HEK293 (cell line): ENCODE data around the gene TMOD1.

Experiments
- CTCF ChIA-PET: fragments of 350-600 bp; formaldehyde crosslinking; extraction: SDS; loops from one replicate; lab custom pipeline; 2021; ENCODE audit warnings: antibody characterized with exemption; lab: Yijun Ruan, JAX
- POLR2A ChIA-PET: fragments of 300-600 bp; formaldehyde crosslinking; extraction: SDS; loops from one replicate; lab custom pipeline; 2020; ENCODE audit warnings: antibody characterized with exemption, inconsistent platforms; lab: Yijun Ruan, JAX
- H3K27ac ChIP-seq: fragments of 200-500 bp; sonication (Bioruptor generic); 2 replicates; pipeline ENCODE4 v1.5.1; 2014; ENCODE audit warnings: low read depth, low read length, control low read depth, inconsistent platforms; ENCODE audit errors: extremely low read depth
- H3K36me3 ChIP-seq, 2 experiments: fragments of 200-500 bp in 1 of 2; sonication (Bioruptor generic) in 1 of 2; 1 replicate in 1 of 2; 2 replicates in 1 of 2; pipeline ENCODE4 v1.5.1; 2014 to 2017; ENCODE audit warnings: inconsistent platforms in 2 of 2, low read length in 2 of 2; ENCODE audit not compliant: control insufficient read depth in 2 of 2, insufficient read depth in 1 of 2
- H3K4me1 ChIP-seq: fragments of 200-500 bp; sonication (Bioruptor generic); 2 replicates; pipeline ENCODE4 v1.5.1; 2014; ENCODE audit warnings: mild to moderate bottlenecking, low read length, inconsistent platforms; ENCODE audit not compliant: control insufficient read depth, insufficient read depth
- H3K4me3 ChIP-seq: 2 replicates; pipeline ENCODE4 v1.5.1; 2011; ENCODE audit warnings: low read depth, mild to moderate bottlenecking, control low read depth, low read length, moderate library complexity
- H3K9me3 ChIP-seq: fragments of 200-500 bp; sonication (Bioruptor generic); 2 replicates; pipeline ENCODE4 v1.5.1; 2014; ENCODE audit warnings: low read depth, low read length, inconsistent platforms; ENCODE audit not compliant: control insufficient read depth, insufficient read depth
- GLIS2 ChIP-seq: fragments of 450-650 bp; formaldehyde crosslinking; IDR thresholded peaks from 2 replicates; pipeline ENCODE4 v1.5.1; 2016; ENCODE audit warnings: missing biosample characterization, missing genetic modification characterization
- MZF1 ChIP-seq: fragments of 450-650 bp; formaldehyde crosslinking; IDR thresholded peaks from 2 replicates; pipeline ENCODE4 v1.5.1; 2017; ENCODE audit warnings: missing biosample characterization, missing genetic modification characterization, borderline replicate concordance
- SETDB1 ChIP-seq: IDR thresholded peaks from one replicate; pipeline ENCODE4 v1.6.1; 2017; ENCODE audit warnings: mild to moderate bottlenecking, low read length, moderate library complexity, mixed read lengths; ENCODE audit not compliant: insufficient read length
- SP2 ChIP-seq: fragments of 450-650 bp; formaldehyde crosslinking; IDR thresholded peaks from 2 replicates; pipeline ENCODE4 v1.5.1; 2016; ENCODE audit warnings: missing biosample characterization, missing genetic modification characterization
- SP3 ChIP-seq: fragments of 450-650 bp; formaldehyde crosslinking; IDR thresholded peaks from 2 replicates; pipeline ENCODE4 v1.5.1; 2016; ENCODE audit warnings: missing biosample characterization, missing genetic modification characterization
- ZNF175 ChIP-seq: fragments of 450-650 bp; formaldehyde crosslinking; IDR thresholded peaks from 2 replicates; pipeline ENCODE4 v1.5.1; 2016; ENCODE audit warnings: missing biosample characterization, missing genetic modification characterization
- ZNF2 ChIP-seq: fragments of 450-650 bp; formaldehyde crosslinking; IDR thresholded peaks from 2 replicates; pipeline ENCODE4 v1.5.1; 2016; ENCODE audit warnings: missing biosample characterization, missing genetic modification characterization
- ZNF248 ChIP-seq: fragments of 450-650 bp; formaldehyde crosslinking; IDR thresholded peaks from 2 replicates; pipeline ENCODE4 v1.5.1; 2017; ENCODE audit warnings: missing biosample characterization, missing genetic modification characterization
- ZNF423 ChIP-seq: fragments of 450-650 bp; formaldehyde crosslinking; IDR thresholded peaks from 2 replicates; pipeline ENCODE4 v1.5.1; 2016; ENCODE audit warnings: missing biosample characterization, missing genetic modification characterization
- ZXDB ChIP-seq: fragments of 450-650 bp; formaldehyde crosslinking; IDR thresholded peaks from 2 replicates; pipeline ENCODE4 v1.5.1; 2016; ENCODE audit warnings: missing biosample characterization, missing genetic modification characterization
- TF ChIP-seq, protein P1 (sequence below): fragments of 450-650 bp; formaldehyde crosslinking; IDR thresholded peaks from 2 replicates; pipeline ENCODE4 v1.5.1; 2016; ENCODE audit warnings: missing biosample characterization, missing genetic modification characterization
- TF ChIP-seq, protein P2 (sequence below): fragments of 450-650 bp; formaldehyde crosslinking; IDR thresholded peaks from 2 replicates; pipeline ENCODE4 v1.5.1; 2017; ENCODE audit warnings: missing biosample characterization, missing genetic modification characterization
- TF ChIP-seq, protein P3 (sequence below): fragments of 450-650 bp; formaldehyde crosslinking; IDR thresholded peaks from 2 replicates; pipeline ENCODE4 v1.5.1; 2016; ENCODE audit warnings: missing biosample characterization, missing genetic modification characterization, borderline replicate concordance
- TF ChIP-seq, protein P4 (sequence below): fragments of 450-650 bp; formaldehyde crosslinking; IDR thresholded peaks from 2 replicates; pipeline ENCODE4 v1.5.1; 2016; ENCODE audit warnings: missing biosample characterization, missing genetic modification characterization
- TF ChIP-seq, protein P5 (sequence below): fragments of 450-650 bp; IDR thresholded peaks from 2 replicates; pipeline ENCODE4 v1.5.1; 2018; ENCODE audit warnings: missing biosample characterization, mild to moderate bottlenecking, missing genetic modification characterization
- TF ChIP-seq, protein P6 (sequence below): fragments of 450-650 bp; formaldehyde crosslinking; IDR thresholded peaks from 2 replicates; pipeline ENCODE4 v1.5.1; 2016; ENCODE audit warnings: missing biosample characterization, missing genetic modification characterization

Gene TMOD1

DNA sequence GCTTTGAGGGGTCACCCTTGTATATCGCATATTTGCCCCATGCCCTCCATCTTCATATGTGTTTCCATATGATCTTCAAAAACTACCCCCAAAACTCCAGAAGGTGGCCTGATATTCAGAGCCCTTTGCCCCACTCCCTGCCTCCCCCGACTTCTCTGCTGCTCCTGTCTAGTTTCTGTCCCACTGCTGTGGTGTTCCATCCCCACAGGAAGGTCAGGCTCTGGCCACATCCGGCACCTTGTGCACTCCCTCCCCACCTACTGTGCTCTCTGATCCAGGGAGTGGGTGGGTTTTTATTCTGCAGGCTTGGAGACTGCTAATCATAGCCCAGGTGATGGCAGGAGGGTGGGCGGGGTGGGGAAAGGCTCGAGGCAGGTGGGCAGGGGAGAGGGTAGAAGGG is 52.4 kb downstream of the TMOD1 start (continued):
- TF ChIP-seq, protein P1, sequence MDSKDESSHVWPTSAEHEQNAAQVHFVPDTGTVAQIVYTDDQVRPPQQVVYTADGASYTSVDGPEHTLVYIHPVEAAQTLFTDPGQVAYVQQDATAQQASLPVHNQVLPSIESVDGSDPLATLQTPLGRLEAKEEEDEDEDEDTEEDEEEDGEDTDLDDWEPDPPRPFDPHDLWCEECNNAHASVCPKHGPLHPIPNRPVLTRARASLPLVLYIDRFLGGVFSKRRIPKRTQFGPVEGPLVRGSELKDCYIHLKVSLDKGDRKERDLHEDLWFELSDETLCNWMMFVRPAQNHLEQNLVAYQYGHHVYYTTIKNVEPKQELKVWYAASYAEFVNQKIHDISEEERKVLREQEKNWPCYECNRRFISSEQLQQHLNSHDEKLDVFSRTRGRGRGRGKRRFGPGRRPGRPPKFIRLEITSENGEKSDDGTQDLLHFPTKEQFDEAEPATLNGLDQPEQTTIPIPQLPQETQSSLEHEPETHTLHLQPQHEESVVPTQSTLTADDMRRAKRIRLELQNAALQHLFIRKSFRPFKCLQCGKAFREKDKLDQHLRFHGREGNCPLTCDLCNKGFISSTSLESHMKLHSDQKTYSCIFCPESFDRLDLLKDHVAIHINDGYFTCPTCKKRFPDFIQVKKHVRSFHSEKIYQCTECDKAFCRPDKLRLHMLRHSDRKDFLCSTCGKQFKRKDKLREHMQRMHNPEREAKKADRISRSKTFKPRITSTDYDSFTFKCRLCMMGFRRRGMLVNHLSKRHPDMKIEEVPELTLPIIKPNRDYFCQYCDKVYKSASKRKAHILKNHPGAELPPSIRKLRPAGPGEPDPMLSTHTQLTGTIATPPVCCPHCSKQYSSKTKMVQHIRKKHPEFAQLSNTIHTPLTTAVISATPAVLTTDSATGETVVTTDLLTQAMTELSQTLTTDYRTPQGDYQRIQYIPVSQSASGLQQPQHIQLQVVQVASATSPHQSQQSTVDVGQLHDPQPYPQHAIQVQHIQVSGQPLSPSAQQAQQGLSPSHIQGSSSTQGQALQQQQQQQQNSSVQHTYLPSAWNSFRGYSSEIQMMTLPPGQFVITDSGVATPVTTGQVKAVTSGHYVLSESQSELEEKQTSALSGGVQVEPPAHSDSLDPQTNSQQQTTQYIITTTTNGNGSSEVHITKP: no peak
- TF ChIP-seq, protein P2, sequence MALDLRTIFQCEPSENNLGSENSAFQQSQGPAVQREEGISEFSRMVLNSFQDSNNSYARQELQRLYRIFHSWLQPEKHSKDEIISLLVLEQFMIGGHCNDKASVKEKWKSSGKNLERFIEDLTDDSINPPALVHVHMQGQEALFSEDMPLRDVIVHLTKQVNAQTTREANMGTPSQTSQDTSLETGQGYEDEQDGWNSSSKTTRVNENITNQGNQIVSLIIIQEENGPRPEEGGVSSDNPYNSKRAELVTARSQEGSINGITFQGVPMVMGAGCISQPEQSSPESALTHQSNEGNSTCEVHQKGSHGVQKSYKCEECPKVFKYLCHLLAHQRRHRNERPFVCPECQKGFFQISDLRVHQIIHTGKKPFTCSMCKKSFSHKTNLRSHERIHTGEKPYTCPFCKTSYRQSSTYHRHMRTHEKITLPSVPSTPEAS (tag by site-specific recombination): no peak
- TF ChIP-seq MZF1 (tag by site-specific recombination) (no peak), ZNF175 (tag by site-specific recombination) (no peak)
- TF ChIP-seq, protein P3, sequence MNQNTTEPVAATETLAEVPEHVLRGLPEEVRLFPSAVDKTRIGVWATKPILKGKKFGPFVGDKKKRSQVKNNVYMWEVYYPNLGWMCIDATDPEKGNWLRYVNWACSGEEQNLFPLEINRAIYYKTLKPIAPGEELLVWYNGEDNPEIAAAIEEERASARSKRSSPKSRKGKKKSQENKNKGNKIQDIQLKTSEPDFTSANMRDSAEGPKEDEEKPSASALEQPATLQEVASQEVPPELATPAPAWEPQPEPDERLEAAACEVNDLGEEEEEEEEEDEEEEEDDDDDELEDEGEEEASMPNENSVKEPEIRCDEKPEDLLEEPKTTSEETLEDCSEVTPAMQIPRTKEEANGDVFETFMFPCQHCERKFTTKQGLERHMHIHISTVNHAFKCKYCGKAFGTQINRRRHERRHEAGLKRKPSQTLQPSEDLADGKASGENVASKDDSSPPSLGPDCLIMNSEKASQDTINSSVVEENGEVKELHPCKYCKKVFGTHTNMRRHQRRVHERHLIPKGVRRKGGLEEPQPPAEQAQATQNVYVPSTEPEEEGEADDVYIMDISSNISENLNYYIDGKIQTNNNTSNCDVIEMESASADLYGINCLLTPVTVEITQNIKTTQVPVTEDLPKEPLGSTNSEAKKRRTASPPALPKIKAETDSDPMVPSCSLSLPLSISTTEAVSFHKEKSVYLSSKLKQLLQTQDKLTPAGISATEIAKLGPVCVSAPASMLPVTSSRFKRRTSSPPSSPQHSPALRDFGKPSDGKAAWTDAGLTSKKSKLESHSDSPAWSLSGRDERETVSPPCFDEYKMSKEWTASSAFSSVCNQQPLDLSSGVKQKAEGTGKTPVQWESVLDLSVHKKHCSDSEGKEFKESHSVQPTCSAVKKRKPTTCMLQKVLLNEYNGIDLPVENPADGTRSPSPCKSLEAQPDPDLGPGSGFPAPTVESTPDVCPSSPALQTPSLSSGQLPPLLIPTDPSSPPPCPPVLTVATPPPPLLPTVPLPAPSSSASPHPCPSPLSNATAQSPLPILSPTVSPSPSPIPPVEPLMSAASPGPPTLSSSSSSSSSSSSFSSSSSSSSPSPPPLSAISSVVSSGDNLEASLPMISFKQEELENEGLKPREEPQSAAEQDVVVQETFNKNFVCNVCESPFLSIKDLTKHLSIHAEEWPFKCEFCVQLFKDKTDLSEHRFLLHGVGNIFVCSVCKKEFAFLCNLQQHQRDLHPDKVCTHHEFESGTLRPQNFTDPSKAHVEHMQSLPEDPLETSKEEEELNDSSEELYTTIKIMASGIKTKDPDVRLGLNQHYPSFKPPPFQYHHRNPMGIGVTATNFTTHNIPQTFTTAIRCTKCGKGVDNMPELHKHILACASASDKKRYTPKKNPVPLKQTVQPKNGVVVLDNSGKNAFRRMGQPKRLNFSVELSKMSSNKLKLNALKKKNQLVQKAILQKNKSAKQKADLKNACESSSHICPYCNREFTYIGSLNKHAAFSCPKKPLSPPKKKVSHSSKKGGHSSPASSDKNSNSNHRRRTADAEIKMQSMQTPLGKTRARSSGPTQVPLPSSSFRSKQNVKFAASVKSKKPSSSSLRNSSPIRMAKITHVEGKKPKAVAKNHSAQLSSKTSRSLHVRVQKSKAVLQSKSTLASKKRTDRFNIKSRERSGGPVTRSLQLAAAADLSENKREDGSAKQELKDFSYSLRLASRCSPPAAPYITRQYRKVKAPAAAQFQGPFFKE: no peak

DNA sequence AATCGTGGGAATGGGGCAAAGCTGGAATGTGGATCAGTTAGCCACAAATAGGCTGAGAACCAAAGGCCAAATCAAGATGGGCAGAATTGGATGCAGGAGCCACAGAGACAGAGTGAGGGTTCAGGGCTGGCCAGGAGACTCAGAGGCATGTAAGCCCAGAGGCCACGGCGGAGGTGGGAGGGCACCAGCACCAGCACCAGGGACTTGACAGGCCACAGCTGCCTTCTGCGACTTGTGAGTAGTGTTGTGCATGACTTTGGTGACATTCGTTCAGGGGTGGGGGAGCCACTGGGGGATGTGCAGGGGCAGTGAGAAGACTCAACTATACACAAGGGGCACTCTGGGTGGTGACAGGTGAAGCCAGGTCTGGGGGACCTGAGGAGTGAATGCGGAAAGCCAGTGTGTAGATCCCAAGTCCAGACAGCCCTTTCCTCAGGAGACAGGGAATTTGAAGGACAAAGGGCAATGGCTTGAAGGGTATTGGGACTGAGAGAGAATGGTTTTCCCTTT is 53.2 kb downstream of the TMOD1 start:
- TF ChIP-seq ZNF423 (no peak), ZNF248 (tag by site-specific recombination) (no peak), GLIS2 (tag by site-specific recombination) (no peak)
- TF ChIP-seq, all 188 proteins: peak for 0
- Histone ChIP-seq H3K4me3 (no peak overlapping the region), H3K9me3 (no peaks in the 10 kb centered on the region), H3K36me3 (peaks cover 0 to 24% of the 10 kb centered on the region in 2 experiments; a peak in 1 of 3 replicates), H3K27ac (no peak overlapping the region), H3K4me1 (0 out of 2 replicates have a peak, but pooled peaks cover 2% of the 10 kb centered on the region)
- ChIA-PET POLR2A (interaction anchor here (0.6 kb wide), 1 partner anchor 372 kb away, joined by 7 read pairs; no protein-coding TSS in a partner anchor), CTCF (no interaction called here)

DNA sequence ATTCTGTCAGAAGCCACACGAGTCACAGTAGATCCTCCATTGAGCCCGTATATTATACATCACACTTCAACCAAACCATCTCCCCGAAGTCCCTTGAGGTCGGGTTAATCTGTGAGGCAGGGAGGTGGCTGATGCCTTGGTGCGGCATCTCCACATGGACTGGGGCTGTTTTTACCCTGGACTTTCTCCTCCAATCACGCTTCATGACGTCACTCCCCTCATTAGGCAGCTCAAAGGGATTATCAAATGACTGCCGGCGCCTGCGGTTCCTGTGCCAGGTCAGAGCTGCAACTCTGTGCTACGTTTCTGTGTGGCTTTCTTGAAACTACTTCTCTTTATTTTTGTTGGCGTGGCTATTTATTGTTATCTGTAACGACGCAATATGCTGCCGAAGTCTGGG is 53.7 kb downstream of the TMOD1 start:
- Histone ChIP-seq H3K36me3 (peaks cover 0 to 24% of the 10 kb centered on the region in 2 experiments; a peak in 1 of 3 replicates), H3K27ac (no peak overlapping the region), H3K9me3 (no peaks in the 10 kb centered on the region), H3K4me1 (0 out of 2 replicates have a peak, but pooled peaks cover 2% of the 10 kb centered on the region), H3K4me3 (no peak overlapping the region)
- CTCF ChIA-PET: no interaction called here
- POLR2A ChIA-PET: no interaction called here
- TF ChIP-seq, protein P4, sequence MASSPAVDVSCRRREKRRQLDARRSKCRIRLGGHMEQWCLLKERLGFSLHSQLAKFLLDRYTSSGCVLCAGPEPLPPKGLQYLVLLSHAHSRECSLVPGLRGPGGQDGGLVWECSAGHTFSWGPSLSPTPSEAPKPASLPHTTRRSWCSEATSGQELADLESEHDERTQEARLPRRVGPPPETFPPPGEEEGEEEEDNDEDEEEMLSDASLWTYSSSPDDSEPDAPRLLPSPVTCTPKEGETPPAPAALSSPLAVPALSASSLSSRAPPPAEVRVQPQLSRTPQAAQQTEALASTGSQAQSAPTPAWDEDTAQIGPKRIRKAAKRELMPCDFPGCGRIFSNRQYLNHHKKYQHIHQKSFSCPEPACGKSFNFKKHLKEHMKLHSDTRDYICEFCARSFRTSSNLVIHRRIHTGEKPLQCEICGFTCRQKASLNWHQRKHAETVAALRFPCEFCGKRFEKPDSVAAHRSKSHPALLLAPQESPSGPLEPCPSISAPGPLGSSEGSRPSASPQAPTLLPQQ (tag by site-specific recombination): 0 out of 2 replicates have a peak, but pooled peaks have one; percentile 18
- TF ChIP-seq, protein P5, sequence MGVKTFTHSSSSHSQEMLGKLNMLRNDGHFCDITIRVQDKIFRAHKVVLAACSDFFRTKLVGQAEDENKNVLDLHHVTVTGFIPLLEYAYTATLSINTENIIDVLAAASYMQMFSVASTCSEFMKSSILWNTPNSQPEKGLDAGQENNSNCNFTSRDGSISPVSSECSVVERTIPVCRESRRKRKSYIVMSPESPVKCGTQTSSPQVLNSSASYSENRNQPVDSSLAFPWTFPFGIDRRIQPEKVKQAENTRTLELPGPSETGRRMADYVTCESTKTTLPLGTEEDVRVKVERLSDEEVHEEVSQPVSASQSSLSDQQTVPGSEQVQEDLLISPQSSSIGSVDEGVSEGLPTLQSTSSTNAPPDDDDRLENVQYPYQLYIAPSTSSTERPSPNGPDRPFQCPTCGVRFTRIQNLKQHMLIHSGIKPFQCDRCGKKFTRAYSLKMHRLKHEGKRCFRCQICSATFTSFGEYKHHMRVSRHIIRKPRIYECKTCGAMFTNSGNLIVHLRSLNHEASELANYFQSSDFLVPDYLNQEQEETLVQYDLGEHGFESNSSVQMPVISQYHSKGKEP: peak; percentile 57
- peak; percentile 48; the same call in 1 of the 2 replicates for TF ChIP-seq ZXDB (tag by site-specific recombination)
- TF ChIP-seq, protein P6, sequence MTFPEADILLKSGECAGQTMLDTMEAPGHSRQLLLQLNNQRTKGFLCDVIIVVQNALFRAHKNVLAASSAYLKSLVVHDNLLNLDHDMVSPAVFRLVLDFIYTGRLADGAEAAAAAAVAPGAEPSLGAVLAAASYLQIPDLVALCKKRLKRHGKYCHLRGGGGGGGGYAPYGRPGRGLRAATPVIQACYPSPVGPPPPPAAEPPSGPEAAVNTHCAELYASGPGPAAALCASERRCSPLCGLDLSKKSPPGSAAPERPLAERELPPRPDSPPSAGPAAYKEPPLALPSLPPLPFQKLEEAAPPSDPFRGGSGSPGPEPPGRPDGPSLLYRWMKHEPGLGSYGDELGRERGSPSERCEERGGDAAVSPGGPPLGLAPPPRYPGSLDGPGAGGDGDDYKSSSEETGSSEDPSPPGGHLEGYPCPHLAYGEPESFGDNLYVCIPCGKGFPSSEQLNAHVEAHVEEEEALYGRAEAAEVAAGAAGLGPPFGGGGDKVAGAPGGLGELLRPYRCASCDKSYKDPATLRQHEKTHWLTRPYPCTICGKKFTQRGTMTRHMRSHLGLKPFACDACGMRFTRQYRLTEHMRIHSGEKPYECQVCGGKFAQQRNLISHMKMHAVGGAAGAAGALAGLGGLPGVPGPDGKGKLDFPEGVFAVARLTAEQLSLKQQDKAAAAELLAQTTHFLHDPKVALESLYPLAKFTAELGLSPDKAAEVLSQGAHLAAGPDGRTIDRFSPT (tag by site-specific recombination): no peak
- TF ChIP-seq ZNF2 (tag by site-specific recombination): 0 out of 2 replicates have a peak, but pooled peaks have one; percentile 13
- TF ChIP-seq SETDB1: no peak
- TF ChIP-seq SP3: no peak
- peak; percentile 56 for TF ChIP-seq SP2 (tag by site-specific recombination)
